CD8-positive, alpha-beta memory T cell (primary cell): ENCODE results near the gene CEP120. TPM values are rescaled to one million over a fixed set of nuclear protein-coding genes. Genes with fewer than 3 reads are reported as not detected.
A peak's percentile ranks its signal among the peaks of the same experiment; 100 is the strongest.
"Not testable (repeated sequence)": the region's sequence is repeated elsewhere in the genome, so short reads cannot be mapped to it uniquely, and the experiment has no call there.

Experiments used
- CTCF ChIA-PET: fragments of 350-600 bp; sonication (Branson Sonifier 250); formaldehyde crosslinking; loops from one replicate; lab custom pipeline; 2021; ENCODE audit warnings: antibody characterized with exemption; lab: Charles Lee
- POLR2A ChIA-PET: fragments of 350-600 bp; sonication (Branson Sonifier 250); formaldehyde crosslinking; loops from one replicate; lab custom pipeline; 2021; ENCODE audit warnings: antibody characterized with exemption; lab: Charles Lee
- DNase-seq, 5 donors: peaks; one replicate each; pipeline versions ENCODE4 v3.0.0 to v3.0.0-alpha.2; 2020 to 2022; ENCODE audit warnings: mixed read lengths in 1 of 5
- H3K27ac ChIP-seq: one replicate; pipeline ENCODE4 v1.7.0; 2013; ENCODE audit warnings: low read depth, mild to moderate bottlenecking, low read length, moderate library complexity
- H3K27me3 ChIP-seq: 2 replicates; pipeline ENCODE4 v1.7.0; 2013; ENCODE audit warnings: low read length, mild to moderate bottlenecking; ENCODE audit not compliant: insufficient read depth, poor library complexity, severe bottlenecking
- H3K36me3 ChIP-seq: 2 replicates; pipeline ENCODE4 v1.7.0; 2013; ENCODE audit warnings: mild to moderate bottlenecking, low read length, moderate library complexity; ENCODE audit not compliant: insufficient read depth
- H3K4me1 ChIP-seq: 2 replicates; pipeline ENCODE4 v1.7.0; 2013; ENCODE audit warnings: mild to moderate bottlenecking, low read length, moderate library complexity; ENCODE audit not compliant: insufficient read depth
- H3K4me3 ChIP-seq: 2 replicates; pipeline ENCODE4 v1.7.0; 2013; ENCODE audit warnings: mild to moderate bottlenecking, low read length
- H3K9me3 ChIP-seq: 2 replicates; pipeline ENCODE4 v1.7.0; 2013; ENCODE audit warnings: mild to moderate bottlenecking, low read length
- H3K27ac Mint-ChIP-seq, 8 donors: one replicate each; pipeline ENCODE4 v1.8.0; 2020 to 2021; ENCODE audit warnings: mixed read lengths in 8 of 8, mild to moderate bottlenecking in 6 of 8, inconsistent platforms in 3 of 8, moderate library complexity in 3 of 8
- H3K27me3 Mint-ChIP-seq, 2 donors: one replicate each; pipeline ENCODE4 v1.8.0; 2020 to 2021; ENCODE audit warnings: mixed read lengths in 2 of 2, mild to moderate bottlenecking in 1 of 2, moderate library complexity in 1 of 2
- H3K36me3 Mint-ChIP-seq, 3 donors: one replicate each; pipeline ENCODE4 v1.8.0; 2020 to 2021; ENCODE audit warnings: mixed read lengths in 3 of 3, inconsistent platforms in 1 of 3, mild to moderate bottlenecking in 1 of 3
- H3K4me1 Mint-ChIP-seq, 3 donors: one replicate each; pipeline ENCODE4 v1.8.0; 2020 to 2021; ENCODE audit warnings: mixed read lengths in 3 of 3, inconsistent platforms in 1 of 3, mild to moderate bottlenecking in 1 of 3
- H3K4me3 Mint-ChIP-seq, 7 donors: one replicate each; pipeline ENCODE4 v1.8.0; 2020 to 2021; ENCODE audit warnings: mixed read lengths in 7 of 7, mild to moderate bottlenecking in 6 of 7, moderate library complexity in 4 of 7, inconsistent platforms in 2 of 7
- H3K9me3 Mint-ChIP-seq, 5 donors: one replicate each; pipeline ENCODE4 v1.8.0; 2020 to 2022; ENCODE audit warnings: mixed read lengths in 5 of 5, mild to moderate bottlenecking in 3 of 5, moderate library complexity in 2 of 5, inconsistent platforms in 1 of 5
- polyA plus RNA-seq: library from polyadenylated mRNA; unstranded; fragments of 300-500 nt; fragmentation: Illumina TruSeq; gene quantifications from one replicate; pipeline ENCODE4 v1.2.3, GENCODE V29; 2021
- total RNA-seq, 2 experiments: library from RNA; stranded (reverse); gene quantifications; one replicate each; pipeline ENCODE4 v1.2.3, GENCODE V29; 2021

CEP120 gene
- total and polyA plus RNA-seq, 3 experiments from 2014 or later = 23.5 to 31.8 (median 25.6) TPM

GRCh38 chr5:123401320-123401719 lies 21.9 kb downstream of the CEP120 start:
- no peaks in the 10 kb centered on the region for H3K9me3 Mint-ChIP-seq
- H3K36me3 Mint-ChIP-seq = peaks cover 29 to 91% (median 38%) of the 10 kb centered on the region in 3 donors
- Histone ChIP-seq H3K27ac (no peak overlapping the region), H3K27me3 (no peaks in the 10 kb centered on the region), H3K36me3 (peaks cover 30% of the 10 kb centered on the region), H3K4me1 (no peaks in the 10 kb centered on the region), H3K4me3 (no peak overlapping the region), H3K9me3 (no peaks in the 10 kb centered on the region)
- DNase-seq = no peak
- CTCF ChIA-PET = interaction anchor here (1.3 kb wide), 1 partner anchor 22 kb away, joined by 4 read pairs; the partner anchor contains the start of gene CEP120
- H3K4me1 Mint-ChIP-seq = peaks cover 9 to 19% (median 13%) of the 10 kb centered on the region in 3 donors
- no peaks in the 10 kb centered on the region for H3K27me3 Mint-ChIP-seq
- POLR2A ChIA-PET = no interaction called here
- no peak overlapping the region for H3K27ac Mint-ChIP-seq
- no peak overlapping the region for H3K4me3 Mint-ChIP-seq

- H3K9me3 Mint-ChIP-seq, H3K9me3 ChIP-seq, H3K4me3 ChIP-seq, H3K27me3 Mint-ChIP-seq, H3K4me1 ChIP-seq, H3K27ac ChIP-seq, H3K27ac Mint-ChIP-seq, DNase-seq, POLR2A ChIA-PET, H3K27me3 ChIP-seq, H3K4me3 Mint-ChIP-seq: not testable (repeated sequence)
- H3K36me3 ChIP-seq = peaks cover 32% of the 10 kb centered on the region
- CTCF ChIA-PET = interaction anchor here (1.3 kb wide), 1 partner anchor 23 kb away, joined by 4 read pairs; the partner anchor contains the start of gene CEP120
- Mint-ChIP-seq H3K36me3 (peaks cover 28 to 91% (median 34%) of the 10 kb centered on the region in 3 donors), H3K4me1 (peaks cover 5 to 15% (median 8%) of the 10 kb centered on the region in 3 donors)
Observed at GRCh38 chr5:123400870-123401291, 22.3 kb downstream of the CEP120 start.

GRCh38 chr5:123398058-123398733 lies 25.0 kb downstream of the CEP120 start:
- Mint-ChIP-seq H3K4me1 (peaks cover 0 to 6% (median 0%) of the 10 kb centered on the region in 3 donors), H3K9me3 (no peaks in the 10 kb centered on the region), H3K36me3 (peaks cover 20 to 88% (median 26%) of the 10 kb centered on the region in 3 donors), H3K27me3 (no peaks in the 10 kb centered on the region), H3K27ac (no peak overlapping the region), H3K4me3 (no peak overlapping the region)
- CTCF ChIA-PET = interaction anchor here (0.7 kb wide), 1 partner anchor 212 kb away, joined by 3 read pairs; no protein-coding TSS in a partner anchor
- H3K27ac ChIP-seq = no peak overlapping the region
- H3K27me3 ChIP-seq = no peaks in the 10 kb centered on the region
- no peaks in the 10 kb centered on the region for H3K9me3 ChIP-seq
- H3K4me1 ChIP-seq = no peaks in the 10 kb centered on the region
- H3K36me3 ChIP-seq = peaks cover 24% of the 10 kb centered on the region
- POLR2A ChIA-PET = no interaction called here
- H3K4me3 ChIP-seq = no peak overlapping the region
- no peak for DNase-seq

- H3K36me3 Mint-ChIP-seq = peaks cover 16 to 88% (median 21%) of the 10 kb centered on the region in 3 donors
- no peak for DNase-seq
- POLR2A ChIA-PET = no interaction called here
- no peaks in the 10 kb centered on the region for H3K27me3 Mint-ChIP-seq
- peak overlapping the region in 1 of 8 donors; percentile 3 for H3K27ac Mint-ChIP-seq
- no peak overlapping the region for H3K4me3 Mint-ChIP-seq
- H3K4me3 ChIP-seq = no peak overlapping the region
- H3K9me3 Mint-ChIP-seq = no peaks in the 10 kb centered on the region
- CTCF ChIA-PET = interaction anchor here (0.7 kb wide), 1 partner anchor 213 kb away, joined by 3 read pairs; no protein-coding TSS in a partner anchor
- H3K9me3 ChIP-seq = no peaks in the 10 kb centered on the region
- H3K4me1 ChIP-seq = no peaks in the 10 kb centered on the region
- H3K4me1 Mint-ChIP-seq = peaks cover 0 to 6% (median 0%) of the 10 kb centered on the region in 3 donors
- peaks cover 22% of the 10 kb centered on the region for H3K36me3 ChIP-seq
- H3K27me3 ChIP-seq = no peaks in the 10 kb centered on the region
- H3K27ac ChIP-seq = no peak overlapping the region
Observed at GRCh38 chr5:123397538-123397937, 25.7 kb downstream of the CEP120 start.

GRCh38 chr5:123391009-123391408 lies 32.2 kb downstream of the CEP120 start:
- no peaks in the 10 kb centered on the region for H3K27me3 Mint-ChIP-seq
- POLR2A ChIA-PET = no interaction called here
- Histone ChIP-seq H3K27me3 (no peaks in the 10 kb centered on the region), H3K4me1 (no peaks in the 10 kb centered on the region), H3K36me3 (peaks cover 31% of the 10 kb centered on the region), H3K9me3 (no peaks in the 10 kb centered on the region), H3K4me3 (no peak overlapping the region), H3K27ac (no peak overlapping the region)
- H3K9me3 Mint-ChIP-seq = no peaks in the 10 kb centered on the region
- peaks cover 0 to 7% (median 2%) of the 10 kb centered on the region in 3 donors for H3K4me1 Mint-ChIP-seq
- H3K4me3 Mint-ChIP-seq = no peak overlapping the region
- CTCF ChIA-PET = interaction anchor here (1.8 kb wide), 1 partner anchor 32 kb away, joined by 5 read pairs; the partner anchor contains the start of gene CEP120
- H3K27ac Mint-ChIP-seq = peak overlapping the region in 1 of 8 donors; percentile 46
- no peak for DNase-seq
- H3K36me3 Mint-ChIP-seq = peaks cover 10 to 81% (median 19%) of the 10 kb centered on the region in 3 donors

- H3K36me3 Mint-ChIP-seq = peaks cover 6 to 85% (median 23%) of the 10 kb centered on the region in 3 donors
- ChIA-PET CTCF (no interaction called here), POLR2A (no interaction called here)
- Histone ChIP-seq H3K36me3 (peaks cover 34% of the 10 kb centered on the region), H3K27me3 (no peaks in the 10 kb centered on the region), H3K4me1 (no peaks in the 10 kb centered on the region), H3K9me3 (no peaks in the 10 kb centered on the region), H3K4me3 (no peak overlapping the region), H3K27ac (no peak overlapping the region)
- H3K4me3 Mint-ChIP-seq = no peak overlapping the region
- no peak for DNase-seq
- no peak overlapping the region for H3K27ac Mint-ChIP-seq
- no peaks in the 10 kb centered on the region for H3K9me3 Mint-ChIP-seq
- no peaks in the 10 kb centered on the region for H3K27me3 Mint-ChIP-seq
- peaks cover 0 to 7% (median 2%) of the 10 kb centered on the region in 3 donors for H3K4me1 Mint-ChIP-seq
Observed at GRCh38 chr5:123389794-123390193, 33.4 kb downstream of the CEP120 start.

GRCh38 chr5:123387313-123387712 lies 35.9 kb downstream of the CEP120 start:
- H3K9me3 ChIP-seq = no peaks in the 10 kb centered on the region
- H3K4me3 Mint-ChIP-seq = no peak overlapping the region
- CTCF ChIA-PET = no interaction called here
- H3K4me3 ChIP-seq = no peak overlapping the region
- POLR2A ChIA-PET = no interaction called here
- no peak overlapping the region for H3K27ac Mint-ChIP-seq
- H3K27ac ChIP-seq = no peak overlapping the region
- H3K4me1 ChIP-seq = no peaks in the 10 kb centered on the region
- H3K36me3 ChIP-seq = peaks cover 43% of the 10 kb centered on the region
- no peaks in the 10 kb centered on the region for H3K9me3 Mint-ChIP-seq
- peaks cover 0 to 7% (median 2%) of the 10 kb centered on the region in 3 donors for H3K4me1 Mint-ChIP-seq
- DNase-seq = no peak
- H3K36me3 Mint-ChIP-seq = peaks cover 1 to 82% (median 26%) of the 10 kb centered on the region in 3 donors
- no peaks in the 10 kb centered on the region for H3K27me3 Mint-ChIP-seq
- H3K27me3 ChIP-seq = no peaks in the 10 kb centered on the region

GRCh38 chr5:123382252-123382651 lies 41.0 kb downstream of the CEP120 start:
- Mint-ChIP-seq H3K4me1 (no peaks in the 10 kb centered on the region), H3K27ac (no peak overlapping the region), H3K27me3 (no peaks in the 10 kb centered on the region), H3K4me3 (no peak overlapping the region), H3K36me3 (peaks cover 11 to 86% (median 39%) of the 10 kb centered on the region in 3 donors), H3K9me3 (no peaks in the 10 kb centered on the region)
- H3K9me3 ChIP-seq = no peaks in the 10 kb centered on the region
- H3K36me3 ChIP-seq = peaks cover 38% of the 10 kb centered on the region
- H3K4me1 ChIP-seq = no peaks in the 10 kb centered on the region
- H3K27me3 ChIP-seq = no peaks in the 10 kb centered on the region
- ChIA-PET CTCF (no interaction called here), POLR2A (interaction anchor here (0.7 kb wide), 1 partner anchor 131 kb away, joined by 6 read pairs; no protein-coding TSS in a partner anchor)
- H3K4me3 ChIP-seq = no peak overlapping the region
- no peak for DNase-seq
- no peak overlapping the region for H3K27ac ChIP-seq
